ENCODE results near the gene THSD4. TPM values are rescaled to one million over a fixed set of nuclear protein-coding genes. Genes with fewer than 3 reads are reported as not detected.

Gene THSD4
- total and polyA plus RNA-seq, 2 of the 8 experiments (the other 6 are each of a cell fraction or from before 2014, with no cell fraction given) = 2.5 to 6.2 TPM

DNA sequence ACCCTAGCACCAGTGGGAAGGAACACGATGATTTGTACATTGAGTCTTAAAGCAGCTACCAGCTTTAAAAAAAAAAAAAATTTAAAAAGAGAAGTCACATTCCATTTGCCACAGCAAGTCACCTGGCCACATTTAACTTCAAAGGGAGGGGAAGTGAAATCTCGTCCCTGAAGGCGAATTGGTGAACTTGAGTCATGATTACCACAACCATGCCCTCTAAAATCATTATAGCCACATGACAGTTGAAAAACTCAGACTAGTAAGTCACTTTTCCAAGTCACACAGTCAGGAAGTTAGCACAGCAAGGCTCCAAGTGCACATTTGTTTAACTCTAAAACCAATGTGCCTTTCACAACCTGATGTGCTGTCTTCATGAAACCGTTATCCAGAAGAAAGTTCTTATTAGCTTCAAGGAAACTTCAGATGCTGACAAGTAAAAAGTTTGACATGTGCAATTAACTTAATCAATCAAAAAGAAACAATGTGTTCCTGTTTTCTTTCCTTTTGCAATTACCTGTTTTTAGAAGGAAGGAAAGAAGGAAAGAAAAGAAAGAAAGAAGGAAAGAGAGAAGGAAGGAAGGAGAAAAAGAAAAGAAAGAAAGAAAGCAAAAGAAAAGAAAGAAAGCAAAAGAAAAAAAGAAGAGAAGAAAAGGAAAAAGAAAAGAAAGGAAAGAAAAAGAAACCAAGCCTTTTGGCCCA is 8.3 kb upstream of the THSD4 start (continued):
- TF ChIP-seq, protein P1, sequence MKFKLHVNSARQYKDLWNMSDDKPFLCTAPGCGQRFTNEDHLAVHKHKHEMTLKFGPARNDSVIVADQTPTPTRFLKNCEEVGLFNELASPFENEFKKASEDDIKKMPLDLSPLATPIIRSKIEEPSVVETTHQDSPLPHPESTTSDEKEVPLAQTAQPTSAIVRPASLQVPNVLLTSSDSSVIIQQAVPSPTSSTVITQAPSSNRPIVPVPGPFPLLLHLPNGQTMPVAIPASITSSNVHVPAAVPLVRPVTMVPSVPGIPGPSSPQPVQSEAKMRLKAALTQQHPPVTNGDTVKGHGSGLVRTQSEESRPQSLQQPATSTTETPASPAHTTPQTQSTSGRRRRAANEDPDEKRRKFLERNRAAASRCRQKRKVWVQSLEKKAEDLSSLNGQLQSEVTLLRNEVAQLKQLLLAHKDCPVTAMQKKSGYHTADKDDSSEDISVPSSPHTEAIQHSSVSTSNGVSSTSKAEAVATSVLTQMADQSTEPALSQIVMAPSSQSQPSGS (IDR thresholded peaks at IDR 0.05; ENCODE audit: low read length) = no peak
- TF ChIP-seq GABPA (IDR thresholded peaks at IDR 0.05; ENCODE audit: borderline replicate concordance, insufficient read depth, low read length) (no peak), EGR1 (IDR thresholded peaks at IDR 0.05; ENCODE audit: borderline replicate concordance, low read depth, low read length) (no peak), YY1 (IDR thresholded peaks at IDR 0.05; ENCODE audit: low read depth, low read length) (no peak)

All from H1 (cell line).